HG03558 (cell line): ENCODE measurements around the gene FBXL14.

Experiments
- ATAC-seq: cut with Tn5 transposase; IDR thresholded peaks from one replicate; pipeline ENCODE4 v1.9.1; 2021; ENCODE audit warnings: moderate number of reproducible peaks; ENCODE audit not compliant: unreplicated experiment; ENCODE audit errors: extremely low read depth

Gene FBXL14

DNA sequence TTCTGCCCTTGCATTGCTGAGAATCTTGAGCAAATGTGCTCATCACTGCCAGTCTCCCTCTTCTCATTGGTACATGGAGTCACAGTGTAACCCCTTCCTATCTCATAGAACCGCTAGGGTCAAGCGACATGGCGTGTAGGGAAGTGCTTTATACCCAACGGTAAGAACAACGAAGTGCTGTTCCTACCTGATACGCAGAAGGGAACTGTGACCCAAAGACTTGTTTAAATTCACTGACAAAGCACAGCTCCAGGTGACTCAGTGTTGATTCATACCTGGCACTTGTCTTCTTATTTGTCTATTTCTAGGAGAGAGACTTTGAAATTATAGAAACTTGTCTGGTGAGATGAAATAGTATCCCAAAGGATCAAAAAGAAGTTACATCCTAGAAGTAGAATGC lies 53.7 kb downstream of the FBXL14 start:
- ATAC-seq: no peak

DNA sequence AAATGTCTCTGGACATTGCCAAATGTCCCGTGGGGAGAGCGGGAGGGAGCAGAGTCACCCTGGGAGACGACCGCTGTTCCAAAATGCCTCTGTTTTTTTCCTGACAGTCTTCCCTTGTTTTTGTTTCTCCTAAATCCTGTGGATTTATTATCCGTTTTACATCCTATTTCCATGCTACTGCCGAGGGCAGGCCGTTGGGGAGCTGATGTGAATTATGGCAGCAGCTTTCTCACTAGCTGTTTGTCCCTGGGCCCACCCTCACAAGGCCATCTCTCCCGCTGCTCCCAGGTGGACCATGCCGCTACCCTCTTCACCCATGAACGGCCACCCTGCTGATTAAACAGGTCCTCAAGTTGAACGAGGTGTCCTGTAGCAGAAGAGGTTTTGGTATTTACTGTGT lies 55.2 kb downstream of the FBXL14 start:
- ATAC-seq: no peak

DNA sequence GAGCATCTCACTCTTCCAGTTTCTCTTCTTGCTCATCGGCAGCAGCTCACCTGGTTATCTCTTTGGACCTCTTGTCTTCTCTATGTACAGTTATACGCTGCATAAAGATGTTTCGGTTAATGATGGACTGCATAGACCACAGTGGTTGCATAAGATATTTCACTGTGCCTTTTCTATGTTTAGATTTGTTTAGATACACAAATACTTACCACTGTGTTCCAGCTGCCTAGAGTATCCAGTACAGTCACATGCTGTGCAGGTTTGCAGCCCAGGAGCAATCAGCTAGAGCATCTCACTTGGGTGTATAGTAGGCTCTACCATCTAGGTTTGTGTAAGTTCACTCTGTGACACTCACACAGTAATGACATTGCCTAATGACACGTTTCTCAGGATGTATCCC lies 57.6 kb downstream of the FBXL14 start:
- no peak for ATAC-seq

DNA sequence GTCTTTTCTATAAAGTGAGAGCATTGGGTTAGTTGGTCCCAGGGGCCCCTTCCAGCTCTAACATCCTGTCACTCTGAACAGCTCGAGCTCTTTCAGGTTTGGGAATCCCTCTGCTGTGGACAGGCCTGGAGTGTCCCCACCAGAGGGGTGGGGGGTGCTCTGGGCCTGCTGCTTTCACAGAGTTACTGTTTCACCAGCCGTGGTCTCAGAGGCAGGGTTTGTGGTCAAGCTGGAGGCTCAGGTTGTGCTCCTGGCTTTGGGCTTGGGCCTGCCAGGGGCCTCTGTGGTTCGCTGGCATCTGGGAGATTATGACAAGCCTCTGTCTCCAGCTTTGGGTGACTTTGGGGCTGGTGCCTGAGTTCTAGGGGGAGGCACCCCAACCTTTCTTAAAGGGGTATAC lies 59.6 kb downstream of the FBXL14 start:
- ATAC-seq: no peak

DNA sequence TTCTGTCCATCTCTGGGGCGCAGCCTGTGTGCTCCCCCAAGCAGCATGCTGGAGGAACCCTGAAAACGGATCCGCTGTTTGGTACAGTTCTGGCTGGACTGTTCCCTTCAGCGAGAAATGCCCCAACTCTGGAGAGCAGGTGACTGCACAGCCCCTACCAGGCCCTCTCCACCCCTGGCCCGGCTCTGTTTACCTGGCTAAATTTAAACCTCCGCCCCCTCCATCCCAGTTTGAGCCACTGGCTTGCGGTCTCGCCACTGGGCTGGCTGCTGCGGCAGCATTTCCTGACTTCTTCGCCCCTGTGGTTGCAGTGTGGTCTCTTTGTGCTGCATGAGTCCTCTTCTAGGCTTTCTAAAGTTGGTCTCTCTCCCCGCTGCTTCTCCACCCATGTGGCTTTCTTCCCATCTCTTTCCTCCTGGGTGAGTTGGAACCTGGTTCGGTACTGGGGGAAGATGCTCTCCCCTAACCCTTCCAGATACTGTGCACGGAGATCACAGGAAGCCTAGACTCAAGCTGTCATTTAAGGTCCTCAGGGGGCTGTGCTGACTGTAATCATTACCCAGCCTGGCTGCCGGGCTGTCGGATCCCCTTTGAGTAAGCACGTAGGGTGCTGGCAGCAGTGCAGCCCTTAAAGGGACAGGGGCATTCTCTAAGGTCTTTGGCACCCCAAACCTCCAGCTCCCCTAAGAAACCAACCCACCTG lies 60.6 kb downstream of the FBXL14 start:
- no peak for ATAC-seq

DNA sequence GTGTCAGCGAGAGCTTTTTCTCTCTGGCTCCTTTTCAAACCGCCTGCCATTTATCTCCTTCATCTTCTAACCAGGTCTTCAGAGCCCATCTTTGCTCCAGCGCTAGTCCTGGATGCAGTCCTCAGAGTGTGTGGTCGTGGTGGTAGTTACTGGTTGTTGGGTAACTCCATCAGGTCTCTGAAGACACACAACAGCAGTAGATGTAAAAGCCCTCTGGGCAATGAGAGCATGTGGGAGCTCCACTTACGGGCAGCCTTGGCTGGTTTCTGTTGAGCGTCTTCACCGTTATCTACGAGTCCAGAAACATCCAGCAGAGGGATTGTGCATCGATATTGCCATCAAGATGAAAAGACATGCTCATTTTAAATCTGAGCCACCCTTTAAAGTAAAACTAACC lies 61.2 kb downstream of the FBXL14 start:
- ATAC-seq: no peak

DNA sequence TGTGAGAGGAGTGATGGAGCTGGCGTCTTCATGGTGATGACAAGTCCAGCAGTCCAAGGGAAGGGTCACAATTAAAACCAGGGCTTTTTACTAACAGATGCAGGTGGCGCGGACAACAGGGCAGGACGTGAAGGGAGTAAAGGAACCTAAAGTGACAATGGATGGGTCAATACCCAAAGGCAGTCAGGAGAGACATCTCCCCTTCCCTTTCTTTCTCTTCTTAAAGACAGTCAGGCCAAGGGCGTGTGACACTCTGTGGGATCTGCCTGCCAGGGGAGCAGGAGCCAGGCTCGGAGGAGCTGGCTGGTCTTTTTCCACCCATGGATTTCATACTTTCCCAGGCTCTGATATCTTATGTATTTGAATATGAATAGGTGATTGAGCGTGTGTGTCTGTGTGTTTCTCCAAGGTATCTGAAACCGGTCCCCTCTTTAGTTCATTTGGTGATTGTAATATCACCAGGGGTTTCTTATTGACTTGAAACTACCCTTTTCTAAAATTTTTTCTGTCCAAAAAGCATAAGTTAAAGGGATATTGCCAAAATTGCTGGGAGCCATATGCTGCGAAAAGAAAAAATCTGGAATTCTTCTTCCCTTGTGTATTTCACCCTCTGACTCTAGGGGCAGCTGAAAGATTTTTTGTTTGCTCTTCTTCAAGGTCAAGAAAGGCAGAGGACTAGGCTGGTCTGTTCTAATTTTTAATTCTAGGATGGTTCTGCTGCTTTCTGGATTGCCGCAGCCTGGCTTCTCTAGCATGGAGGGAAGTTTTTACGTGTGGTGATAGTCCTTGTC lies 61.8 kb downstream of the FBXL14 start:
- no peak for ATAC-seq

DNA sequence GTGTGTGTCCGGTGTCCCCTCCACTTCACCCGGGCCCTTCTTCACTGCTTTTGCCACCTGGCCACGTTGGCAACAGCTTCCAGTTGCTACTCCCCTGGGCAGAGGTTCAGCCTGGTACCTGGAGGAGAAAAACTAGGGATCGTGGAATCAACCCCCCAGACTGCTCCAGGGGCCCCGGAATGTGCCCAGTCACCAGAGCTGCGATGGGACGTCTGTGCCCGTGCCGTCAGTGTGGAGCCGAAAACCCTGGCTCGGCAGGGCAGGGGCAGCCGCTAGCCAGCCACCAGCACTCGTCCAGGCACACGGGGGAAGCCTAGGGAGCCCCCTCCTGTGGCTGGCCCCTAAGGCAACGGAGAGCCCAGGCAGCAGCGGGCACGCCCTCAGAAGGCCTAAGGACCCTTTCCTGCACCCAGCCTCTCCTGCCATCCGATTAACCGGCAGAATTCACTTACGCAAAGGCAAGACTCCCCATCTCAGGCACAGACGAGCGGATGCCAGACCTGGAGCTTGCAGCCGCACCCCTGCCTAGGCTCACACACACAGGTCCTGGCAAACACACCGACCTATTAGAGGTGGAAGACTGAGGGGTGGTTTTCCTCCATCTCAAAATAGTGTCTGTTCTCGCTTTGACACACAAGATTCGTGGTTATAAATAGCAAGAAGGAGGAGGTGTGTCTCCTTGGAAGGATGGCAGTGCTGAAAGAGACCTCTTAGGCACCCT lies 62.6 kb downstream of the FBXL14 start:
- no peak for ATAC-seq

DNA sequence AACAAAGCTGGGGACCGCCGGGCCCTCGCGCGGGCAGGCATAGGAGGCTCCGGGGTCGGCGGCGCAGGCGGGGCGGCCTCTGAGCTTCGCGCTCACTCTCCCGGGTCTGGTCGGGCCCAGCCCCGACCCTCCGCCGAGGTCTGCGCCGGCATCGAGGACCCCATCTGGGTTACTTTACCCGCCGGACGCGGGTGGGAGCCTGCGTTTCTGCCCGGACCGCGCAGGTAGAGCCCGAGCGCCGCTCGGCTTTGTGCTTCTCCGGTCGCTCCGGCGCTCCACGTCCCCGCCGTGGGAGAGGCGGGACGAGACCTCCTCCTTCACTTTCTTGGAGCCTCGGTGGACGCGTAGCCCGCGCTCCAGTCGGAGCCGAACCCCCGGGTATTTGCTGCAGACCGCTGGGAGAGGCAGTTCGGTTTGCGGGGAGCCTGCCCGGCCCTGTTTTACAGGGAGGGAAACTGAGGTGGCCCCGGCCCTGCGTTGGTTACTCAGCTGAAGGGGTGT lies 63.2 kb downstream of the FBXL14 start:
- no peak for ATAC-seq

DNA sequence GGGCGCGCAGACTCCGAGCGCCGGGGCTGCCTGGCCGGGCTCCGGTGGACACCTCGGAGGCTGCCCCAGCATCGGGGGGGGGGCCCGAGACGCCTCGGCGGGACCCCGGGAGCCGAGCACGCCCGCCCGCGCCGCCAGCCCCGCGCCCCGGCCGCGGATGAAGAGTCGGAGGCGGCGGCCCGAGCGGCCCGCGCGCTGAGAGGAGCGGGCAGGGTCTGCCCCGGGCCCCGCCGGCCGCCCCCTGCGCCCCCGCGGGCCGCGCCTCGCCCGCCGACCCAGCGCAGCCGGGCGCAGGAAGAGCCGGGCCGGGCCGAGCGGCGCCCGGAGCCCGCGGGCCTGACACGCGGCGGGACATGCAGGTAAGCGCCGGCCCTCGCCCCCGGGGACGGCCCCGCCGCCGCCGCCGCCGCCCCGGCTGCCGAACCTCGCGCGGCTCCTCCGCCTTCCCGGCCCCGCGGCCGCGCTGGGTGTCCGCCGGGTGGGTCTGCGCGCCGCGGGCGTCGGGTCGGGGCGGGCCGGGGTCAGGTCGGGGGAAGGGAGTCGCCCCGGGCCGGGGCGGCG lies 63.7 kb downstream of the FBXL14 start:
- no peak for ATAC-seq

DNA sequence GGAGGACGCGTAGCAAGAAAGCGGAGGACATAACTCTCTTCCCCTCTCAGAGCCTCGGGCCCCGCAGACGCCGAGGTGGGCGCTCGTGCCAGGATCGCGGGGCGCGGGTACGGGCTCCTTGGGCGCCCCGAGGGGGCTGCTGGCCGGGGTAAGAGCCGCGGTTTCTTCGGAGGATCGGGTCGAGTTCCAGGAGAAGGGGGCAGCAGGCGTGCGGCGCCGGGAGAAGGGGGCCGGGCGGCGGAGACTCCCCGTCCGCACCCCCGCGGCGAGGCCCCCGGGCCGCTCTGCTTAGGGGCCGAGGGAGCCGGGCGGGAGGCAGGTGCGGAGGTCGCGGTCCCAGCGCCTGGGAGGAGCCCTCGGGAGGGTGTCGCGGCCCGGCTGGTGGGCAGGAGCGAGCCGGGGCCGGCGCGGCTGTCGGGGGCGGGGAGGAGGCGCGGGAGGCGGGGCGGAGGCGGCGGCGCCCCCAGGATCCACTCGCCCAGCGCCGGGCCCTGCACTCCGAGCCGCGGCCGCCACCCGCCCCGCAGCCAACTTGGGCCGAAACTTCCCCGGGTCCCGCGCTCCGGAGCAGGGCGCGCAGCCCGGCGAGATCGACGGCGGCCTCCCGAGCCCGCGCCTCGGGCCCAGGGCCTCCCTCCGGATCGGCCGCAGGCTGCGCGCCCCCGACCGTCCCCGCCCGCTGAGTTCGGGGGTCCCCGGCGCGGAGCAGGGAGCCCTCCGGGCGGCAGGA lies 64.4 kb downstream of the FBXL14 start:
- no peak for ATAC-seq

DNA sequence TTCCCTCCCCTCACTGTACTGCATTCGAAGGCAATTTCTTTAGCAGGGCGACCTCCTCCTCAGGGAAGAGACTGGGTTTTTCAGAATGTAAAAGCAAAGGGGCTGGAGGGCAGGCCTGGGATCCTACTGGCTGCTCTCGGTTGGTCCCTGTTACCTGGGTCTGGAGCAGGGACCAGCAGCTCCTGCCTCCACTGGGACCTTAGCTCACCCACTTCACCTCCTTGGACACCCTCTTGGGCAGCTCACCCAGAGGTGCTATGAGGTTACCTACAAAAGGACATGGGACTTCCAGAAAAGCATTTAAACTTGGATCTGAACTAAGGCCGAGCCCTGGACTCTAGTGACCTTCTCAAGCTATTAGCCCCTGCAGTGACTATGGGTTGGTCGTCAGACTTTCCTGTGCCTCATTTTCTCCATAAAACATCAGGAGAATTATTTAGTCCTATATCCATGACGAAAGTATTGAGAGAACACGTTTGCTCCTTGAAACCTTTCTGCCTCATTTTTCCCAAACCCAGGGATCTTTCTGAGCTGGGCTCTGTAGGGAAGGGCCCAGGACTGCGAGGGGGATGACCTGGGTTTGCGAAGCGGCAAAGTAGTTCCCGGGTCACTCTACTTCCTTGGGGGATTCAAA lies 65.0 kb downstream of the FBXL14 start:
- no peak for ATAC-seq

DNA sequence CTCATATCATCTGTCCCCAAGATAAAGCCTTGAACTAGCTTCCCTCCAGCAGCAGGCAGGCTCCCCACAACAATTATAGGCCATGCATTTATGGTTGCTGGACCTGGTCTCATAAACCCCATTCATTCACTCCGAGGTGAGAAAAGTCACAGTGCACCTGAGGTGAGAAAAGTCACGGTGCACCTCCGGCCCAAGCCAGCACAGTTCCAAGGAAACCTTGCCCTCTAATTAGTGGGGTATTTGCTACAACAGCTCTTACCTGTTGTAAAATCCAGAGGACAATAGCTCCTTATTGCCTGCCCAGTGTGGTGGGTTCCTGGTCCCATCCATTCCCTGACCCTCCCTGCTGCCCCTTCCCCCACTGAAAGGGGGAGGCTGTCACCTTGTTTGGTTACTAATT lies 65.6 kb downstream of the FBXL14 start:
- no peak for ATAC-seq

DNA sequence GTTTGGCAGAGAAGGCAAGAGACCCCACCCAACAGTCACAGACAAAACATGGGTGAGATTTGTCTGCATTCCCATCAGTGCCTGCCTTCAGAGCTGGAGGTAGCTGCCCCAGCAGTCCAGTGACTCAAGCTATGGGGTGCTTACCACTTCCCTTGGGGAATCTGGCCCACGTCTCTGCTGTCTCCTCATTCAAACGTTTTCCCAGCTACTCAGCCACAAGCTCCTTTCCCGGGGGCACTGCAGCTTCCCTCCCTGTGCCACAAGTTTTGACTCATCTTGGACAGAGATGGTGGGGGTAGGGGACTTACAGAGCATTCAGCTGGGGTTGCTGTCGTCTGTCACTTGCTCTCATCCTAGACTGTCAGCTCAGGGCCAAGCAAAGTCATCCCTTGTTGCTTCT lies 66.6 kb downstream of the FBXL14 start:
- ATAC-seq: no peak

DNA sequence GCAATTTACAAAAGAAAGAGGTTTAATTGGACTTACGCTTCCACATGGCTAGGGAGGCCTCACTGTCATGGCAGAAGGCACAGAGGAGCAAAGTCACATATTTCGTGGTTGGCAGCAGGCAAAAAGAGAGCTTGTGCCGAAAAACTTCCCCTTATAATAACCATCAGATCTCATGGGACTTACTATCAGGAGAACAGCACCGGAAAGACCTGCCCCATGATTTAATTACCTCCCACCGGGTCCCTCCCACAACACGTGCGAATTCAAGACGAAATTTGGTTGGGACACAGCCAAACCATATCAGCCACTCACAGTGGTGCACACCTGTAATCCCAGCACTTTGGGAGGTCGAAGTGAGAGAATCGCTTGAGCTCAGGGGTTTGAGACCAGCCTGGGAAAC lies 68.5 kb downstream of the FBXL14 start:
- ATAC-seq: no peak

DNA sequence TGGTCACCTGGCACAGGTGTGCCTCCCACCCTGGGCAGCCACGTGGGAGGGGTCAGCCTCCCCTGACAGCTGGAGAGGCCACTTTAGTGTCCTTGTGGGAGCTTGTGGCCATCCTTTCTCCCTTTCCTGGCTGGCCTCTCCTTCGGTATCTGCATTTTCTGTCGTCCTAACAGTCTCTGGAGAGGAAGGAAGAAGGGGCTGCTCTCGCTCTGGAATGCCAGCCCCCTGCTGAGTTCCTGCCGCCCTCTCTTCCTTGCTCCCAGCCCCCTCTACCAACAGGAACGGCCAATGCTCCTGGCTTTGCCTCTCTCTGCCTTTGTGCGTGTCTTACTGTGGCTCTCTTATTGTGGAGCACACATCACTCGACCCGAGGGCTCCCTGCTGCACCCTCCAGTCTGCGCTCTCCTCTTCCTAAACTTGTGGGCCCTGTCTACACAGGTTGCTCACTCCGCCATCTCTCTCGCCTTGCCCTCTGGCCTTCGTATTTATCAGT lies 70.8 kb downstream of the FBXL14 start:
- ATAC-seq: no peak

DNA sequence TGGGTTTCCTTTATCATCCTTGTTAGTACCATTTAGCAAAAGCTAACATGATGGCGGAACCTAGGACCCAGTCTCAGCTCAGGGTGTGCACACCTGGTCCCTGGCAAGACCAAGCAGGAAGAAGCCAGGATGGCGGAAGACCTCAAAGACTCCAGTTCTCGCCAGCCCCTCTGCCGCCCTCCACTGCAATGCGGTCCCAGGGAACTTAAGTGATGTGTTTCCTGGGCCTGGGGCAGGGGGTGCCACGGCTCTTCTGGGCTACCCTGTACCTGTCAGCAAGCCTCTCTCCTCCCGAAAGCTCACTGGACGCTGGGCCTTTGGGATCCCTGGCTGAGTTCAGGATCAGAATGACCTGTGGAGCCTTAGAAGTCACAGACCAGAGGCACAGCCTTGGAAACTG lies 71.3 kb downstream of the FBXL14 start:
- ATAC-seq: no peak

DNA sequence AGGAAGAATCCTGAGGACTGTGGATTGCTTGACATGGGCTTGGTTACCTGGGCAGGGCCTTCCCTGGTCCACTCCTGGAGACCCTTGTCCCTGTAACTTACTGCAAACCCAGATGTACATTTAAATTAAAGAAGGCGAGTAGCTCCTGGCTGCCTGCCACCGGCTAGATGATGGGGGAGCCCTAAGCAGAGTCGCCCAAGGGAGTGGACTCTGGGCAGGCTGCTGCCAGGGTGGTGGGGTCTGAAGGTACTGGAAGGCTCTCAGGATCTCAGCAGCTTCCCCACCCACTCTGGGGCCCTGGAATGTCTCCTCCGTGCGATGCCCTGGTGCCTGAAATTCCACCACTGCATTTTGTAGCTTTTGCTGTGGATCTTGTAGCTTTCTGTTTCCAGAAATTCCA lies 74.7 kb downstream of the FBXL14 start:
- no peak for ATAC-seq
